Smooth muscle cell of the pulmonary artery (primary cell): ENCODE data around the gene GPR3. TPM values are rescaled to one million over a fixed set of nuclear protein-coding genes. Genes with fewer than 3 reads are reported as not detected.

Source experiments
- total RNA-seq: library from RNA; depleted of rRNA; stranded (reverse); fragments of >200 nt; gene quantifications from 2 replicates; pipeline ENCODE4 v1.2.3, GENCODE V29; 2014

The GPR3 gene
- 0.20 and 0.50 TPM in 2 replicates for total RNA-seq

GRCh38 chr1:27392096-27392777 lies at the start of gene GPR3:
Gene GPR3, plus strand, starts transcription at chr1:27392622. Its CDS starts 1,177 bp downstream, at chr1:27393799.

GRCh38 chr1:27366411-27367159 lies 25.8 kb upstream of the GPR3 start, which contains the start of gene MAP3K6:
Gene MAP3K6, minus strand, starts transcription at chr1:27366961. Its CDS starts 364 bp downstream, at chr1:27366597.

GRCh38 chr1:27374362-27375086 lies 17.9 kb upstream of the GPR3 start, which contains the start of gene FCN3:
Gene FCN3, minus strand, starts transcription at chr1:27374824. Its CDS starts 6 bp downstream, at chr1:27374818.

GRCh38 chr1:27383039-27383605 lies 9.3 kb upstream of the GPR3 start, which contains the start of gene CD164L2:
Gene CD164L2, minus strand, starts transcription at chr1:27383333. Its CDS starts 94 bp downstream, at chr1:27383239.

Other genes with a start within 250 kb of the GPR3 start
- 18.7 and 30.3 TPM in 2 replicates for gene SLC9A1, start 237.5 kb upstream of the GPR3 start, total RNA-seq
- 40.5 and 47.3 TPM in 2 replicates for gene WDTC1, start 158.0 kb upstream of the GPR3 start, total RNA-seq
- 26.3 and 34.8 TPM in 2 replicates for gene TMEM222, start 70.5 kb upstream of the GPR3 start, total RNA-seq
- gene SYTL1, start 50.6 kb upstream of the GPR3 start, total RNA-seq: 0.07 TPM in 2 replicates
- 23.5 and 28.3 TPM in 2 replicates for gene MAP3K6, start 25.7 kb upstream of the GPR3 start, total RNA-seq
- not detected in 2 replicates for gene FCN3, start 17.8 kb upstream of the GPR3 start, total RNA-seq
- not detected in 2 replicates for gene CD164L2, start 9.3 kb upstream of the GPR3 start, total RNA-seq
- 42.7 and 48.8 TPM in 2 replicates for gene WASF2, start 97.5 kb downstream of the GPR3 start, total RNA-seq
- gene AHDC1, start 211.5 kb downstream of the GPR3 start, total RNA-seq: 20.2 and 21.6 TPM in 2 replicates
- gene FGR, start 242.6 kb downstream of the GPR3 start, total RNA-seq: under 0.01 and 0.30 TPM in 2 replicates